AG10803 (cell line): ENCODE measurements around the gene SV2C.

Experiments used
- DNase-seq: peaks from one replicate; pipeline ENCODE4 v3.0.0; 2010; ENCODE audit warnings: low read depth
- H3K4me3 ChIP-seq: 2 replicates; pipeline ENCODE4 v1.5.1; 2011; ENCODE audit warnings: mild to moderate bottlenecking, low read length, control low read depth
- CTCF ChIP-seq: conservative IDR thresholded peaks from 2 replicates; pipeline ENCODE4 v1.5.1; 2011; ENCODE audit warnings: mild to moderate bottlenecking, low read length, control low read depth, inconsistent platforms

SV2C gene

GRCh38 chr5:76062502-76063041 is 20.6 kb upstream of the SV2C start:
- H3K4me3 ChIP-seq = no peak overlapping the region
- TF ChIP-seq CTCF = no peak
- no peak for DNase-seq

- H3K4me3 ChIP-seq = no peak overlapping the region
- no peak for DNase-seq
- no peak for TF ChIP-seq CTCF
Measured at GRCh38 chr5:76065258-76065657, 17.9 kb upstream of the SV2C start.

- no peak for DNase-seq
- H3K4me3 ChIP-seq = no peak overlapping the region
- TF ChIP-seq CTCF = no peak
Measured at GRCh38 chr5:76069061-76069735, 14.0 kb upstream of the SV2C start.

GRCh38 chr5:76074487-76075065 is 8.6 kb upstream of the SV2C start:
- DNase-seq = no peak
- H3K4me3 ChIP-seq = no peak overlapping the region
- TF ChIP-seq CTCF = no peak

GRCh38 chr5:76081811-76082771 is 1.1 kb upstream of the SV2C start:
- DNase-seq = no peak
- no peak for TF ChIP-seq CTCF

GRCh38 chr5:76083555-76084495 is 642 bp downstream of the SV2C start:
- DNase-seq = no peak
- H3K4me3 ChIP-seq = no peak overlapping the region
- TF ChIP-seq CTCF = no peak

More at GRCh38 chr5:76081811-76082771, 1.1 kb upstream of the SV2C start:
- no peak overlapping the region for H3K4me3 ChIP-seq
